ENCODE measurements around the gene SAE1.

DNA sequence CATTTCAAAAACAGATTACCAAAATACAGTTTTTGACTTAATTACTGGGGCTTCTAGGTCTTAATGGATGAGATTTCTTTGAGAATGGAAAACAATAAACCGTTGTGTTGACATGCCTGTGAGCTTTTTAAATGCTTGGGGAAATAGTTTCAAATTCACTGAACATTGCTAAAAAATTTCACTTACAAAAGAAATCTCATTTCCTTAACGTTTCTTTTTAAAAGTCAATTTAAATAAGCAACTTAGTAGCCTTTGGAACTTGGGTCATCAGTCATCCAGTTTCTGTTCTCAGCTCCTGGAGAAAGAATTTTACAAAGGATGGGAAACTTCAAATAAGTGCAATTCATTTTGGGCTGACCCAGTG, 21.5 kb upstream of the SAE1 start:
- TF ChIP-seq FOXA1 (IDR thresholded peaks at IDR 0.05): no peak
- no peak for TF ChIP-seq FOXM1 (IDR thresholded peaks at IDR 0.05; ENCODE audit: borderline replicate concordance)
- no peak for TF ChIP-seq FOXK2 (IDR thresholded peaks at IDR 0.05)
- TF ChIP-seq SP1 (IDR thresholded peaks at IDR 0.05): no peak
